PC-9 (cell line): ENCODE measurements around the gene BUB1B. TPM values are rescaled to one million over a fixed set of nuclear protein-coding genes. Genes with fewer than 3 reads are reported as not detected.
A peak's percentile ranks its signal among the peaks of the same experiment; 100 is the strongest.

Experiments used
- BruUV-seq: library from RNA; stranded (reverse); fragments of 400-500 nt; replicated peaks from 2 replicates; lab custom pipeline; 2021; lab: Mats Ljungman, UMichigan
- CTCF ChIA-PET: fragments of 300-600 bp; sonication (Branson Sonifier 250); formaldehyde crosslinking; loops from one replicate; lab custom pipeline; 2022; ENCODE audit warnings: antibody characterized with exemption; lab: Charles Lee
- POLR2A ChIA-PET: fragments of 300-600 bp; sonication (Branson Sonifier 250); formaldehyde crosslinking; loops from one replicate; lab custom pipeline; 2022; ENCODE audit warnings: antibody characterized with exemption; ENCODE audit not compliant: unreplicated experiment; lab: Charles Lee
- DNase-seq, 2 experiments: peaks; one replicate each; pipeline versions ENCODE4 v3.0.0 to v3.0.0-alpha.2; 2015 to 2022; ENCODE audit warnings: mixed read lengths in 1 of 2
- H2AFZ ChIP-seq: fragments of 200-600 bp; sonication (generic); 2 replicates; pipeline ENCODE4 v1.8.1; 2017; ENCODE audit warnings: antibody characterized with exemption
- H3F3A ChIP-seq: fragments of 200-600 bp; sonication (generic); 2 replicates; pipeline ENCODE4 v1.8.1; 2017; ENCODE audit warnings: antibody characterized with exemption, mild to moderate bottlenecking, low read depth; ENCODE audit not compliant: insufficient read depth
- H3K27ac ChIP-seq: fragments of 200-600 bp; sonication (generic); 2 replicates; pipeline ENCODE4 v1.6.1; 2016; ENCODE audit warnings: mixed run types
- H3K27me3 ChIP-seq: fragments of 200-600 bp; sonication (generic); 2 replicates; pipeline ENCODE4 v1.6.1; 2016; ENCODE audit warnings: low read depth, mixed run types; ENCODE audit not compliant: insufficient read depth
- H3K36me3 ChIP-seq: fragments of 200-600 bp; sonication (generic); 2 replicates; pipeline ENCODE4 v1.6.1; 2016; ENCODE audit warnings: low read depth, mixed run types
- H3K4me1 ChIP-seq: fragments of 200-600 bp; sonication (generic); replicated peaks from 2 replicates; pipeline ENCODE4 v1.6.1; 2016; ENCODE audit warnings: mixed run types; ENCODE audit not compliant: insufficient read depth
- H3K4me2 ChIP-seq: fragments of 200-600 bp; sonication (generic); 2 replicates; pipeline ENCODE4 v1.6.1; 2017; ENCODE audit warnings: mixed run types
- H3K4me3 ChIP-seq: fragments of 200-600 bp; sonication (generic); 2 replicates; pipeline ENCODE4 v1.6.1; 2016; ENCODE audit warnings: mixed run types
- H3K79me2 ChIP-seq: fragments of 200-600 bp; sonication (generic); 2 replicates; pipeline ENCODE4 v1.6.1; 2017; ENCODE audit warnings: low read depth, mixed run types
- H3K9me2 ChIP-seq: fragments of 200-600 bp; sonication (generic); 2 replicates; pipeline ENCODE4 v1.8.1; 2017; ENCODE audit warnings: mild to moderate bottlenecking; ENCODE audit not compliant: insufficient read depth
- H3K9me3 ChIP-seq: fragments of 200-600 bp; sonication (generic); 2 replicates; pipeline ENCODE4 v1.8.1; 2016; ENCODE audit warnings: low read depth; ENCODE audit not compliant: insufficient read depth
- H4K20me1 ChIP-seq: fragments of 200-600 bp; sonication (generic); 2 replicates; pipeline ENCODE4 v1.8.1; 2017; ENCODE audit not compliant: insufficient read depth
- CTCF ChIP-seq: fragments of 200-600 bp; sonication (generic); conservative IDR thresholded peaks from 2 replicates; pipeline ENCODE4 v1.6.1; 2017; ENCODE audit warnings: mixed run types, antibody characterized with exemption, mild to moderate bottlenecking, moderate library complexity
- EZH2 ChIP-seq: fragments of 200-600 bp; sonication (generic); IDR thresholded peaks from 2 replicates; pipeline ENCODE4 v1.8.0; 2017; ENCODE audit warnings: antibody characterized with exemption, low read depth
- intact Hi-C: fragments of 100-400 bp; cut with micrococcal nuclease; formaldehyde crosslinking; loops from one replicate; pipeline ENCODE4 v1.10.0; 2022; ENCODE audit not compliant: unreplicated experiment
- total RNA-seq: library from RNA; stranded (reverse); gene quantifications from 2 replicates; pipeline ENCODE4 v1.2.3, GENCODE V29; 2021

Gene BUB1B
- total RNA-seq, 1 experiment from 2014 or later = 75.3 TPM

GRCh38 chr15:40198355-40199085 lies 37.7 kb downstream of the BUB1B start:
- intact Hi-C loops = no loop called here
- Histone ChIP-seq H3K4me1 (no peaks in the 10 kb centered on the region), H3K9me3 (no peaks in the 10 kb centered on the region), H4K20me1 (no peaks in the 10 kb centered on the region), H3K79me2 (no peaks in the 10 kb centered on the region), H3K27me3 (no peaks in the 10 kb centered on the region), H3F3A (peaks cover 3% of the 10 kb centered on the region; the same call in 1 of the 2 replicates), H3K4me2 (no peak overlapping the region), H3K9me2 (no peaks in the 10 kb centered on the region), H2AFZ (no peak overlapping the region), H3K36me3 (no peaks in the 10 kb centered on the region), H3K27ac (no peak overlapping the region), H3K4me3 (no peak overlapping the region)
- no peak for TF ChIP-seq EZH2
- TF ChIP-seq CTCF = no peak
- ChIA-PET POLR2A (no interaction called here), CTCF (no interaction called here)
- BruUV-seq = no TSS peak
- DNase-seq = no peak

DNA sequence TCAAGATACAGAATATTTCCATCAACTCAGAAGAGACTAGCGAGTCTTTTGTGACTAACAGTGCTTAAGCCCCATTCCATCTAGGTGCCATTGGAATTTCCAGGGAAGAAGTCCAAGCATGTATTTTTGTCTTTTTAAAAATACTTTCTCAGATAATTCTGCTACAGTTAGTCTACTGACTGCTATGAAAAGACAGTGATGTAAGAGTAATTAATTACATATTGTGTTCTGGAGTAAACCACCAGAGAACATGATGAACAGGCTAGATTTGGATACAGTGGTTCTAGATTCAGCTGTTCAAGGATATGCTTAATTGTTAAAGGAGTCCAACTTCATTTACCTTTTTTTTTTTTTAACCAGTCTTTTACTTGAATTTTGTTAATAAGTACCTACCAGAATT lies 43.2 kb downstream of the BUB1B start:
- Histone ChIP-seq H3K9me2 (no peaks in the 10 kb centered on the region), H3K36me3 (peaks cover 3% of the 10 kb centered on the region; the same call in 1 of the 2 replicates), H3K27ac (no peak overlapping the region), H3K79me2 (no peaks in the 10 kb centered on the region), H3K4me2 (no peak overlapping the region), H3F3A (peaks cover 3% of the 10 kb centered on the region; the same call in 1 of the 2 replicates), H3K9me3 (no peaks in the 10 kb centered on the region), H2AFZ (no peak overlapping the region), H3K4me1 (no peaks in the 10 kb centered on the region), H4K20me1 (no peaks in the 10 kb centered on the region), H3K27me3 (no peaks in the 10 kb centered on the region), H3K4me3 (no peak overlapping the region)
- TF ChIP-seq CTCF = no peak
- TF ChIP-seq EZH2 = no peak
- DNase-seq = no peak
- ChIA-PET POLR2A (no interaction called here), CTCF (no interaction called here)
- intact Hi-C loops = no loop called here
- BruUV-seq = no TSS peak

- intact Hi-C loops = loop anchor here (1.0 to 10.0 kb wide), 3 partner anchors 57 to 208 kb away; no protein-coding TSS in a partner anchor
- Histone ChIP-seq H3K79me2 (no peaks in the 10 kb centered on the region), H3K4me2 (no peak overlapping the region), H3K4me3 (no peak overlapping the region), H3F3A (peaks cover 14% of the 10 kb centered on the region; the same call in 1 of the 2 replicates), H3K27ac (no peak overlapping the region), H4K20me1 (no peaks in the 10 kb centered on the region), H3K36me3 (peaks cover 12% of the 10 kb centered on the region), H3K4me1 (no peaks in the 10 kb centered on the region), H3K9me2 (no peaks in the 10 kb centered on the region), H3K27me3 (no peaks in the 10 kb centered on the region), H2AFZ (no peak overlapping the region), H3K9me3 (no peaks in the 10 kb centered on the region)
- POLR2A ChIA-PET = interaction anchor here (0.7 kb wide), 1 partner anchor 107 kb away, joined by 6 read pairs; no protein-coding TSS in a partner anchor
- BruUV-seq = no TSS peak
- CTCF ChIA-PET = interaction anchor here (0.6 to 3.5 kb wide), 15 partner anchors 13 to 180 kb away, joined by 3 to 83 read pairs (median 3); no protein-coding TSS in a partner anchor
- DNase-seq = peak; percentile 55 to 64
- TF ChIP-seq CTCF (peak; percentile 85), EZH2 (no peak)
These were observed 56.4 kb downstream of the BUB1B start for GRCh38 chr15:40217166-40217824.
